ENCODE measurements around the gene DIS3L2. TPM values are rescaled to one million over a fixed set of nuclear protein-coding genes. Genes with fewer than 3 reads are reported as not detected.

Gene DIS3L2
- total RNA-seq, 4 donors from 2014 or later: 16.1 to 26.7 (median 22.0) TPM

- Histone ChIP-seq H3K27me3 (no peaks in the 10 kb centered on the region), H3K4me3 (no peak overlapping the region), H3K36me3 (peaks cover 0 to 4% (median 0%) of the 10 kb centered on the region in 4 donors), H3K9me3 (no peaks in the 10 kb centered on the region), H3K4me1 (no peaks in the 10 kb centered on the region), H3K27ac (replicated peaks in 1 of 4) (no peak overlapping the region)
- TF ChIP-seq EP300 (IDR thresholded peaks at IDR 0.05) (no peak), POLR2A (IDR thresholded peaks at IDR 0.05; ENCODE audit: low read depth) (no peak), POLR2AphosphoS5 (IDR thresholded peaks at IDR 0.05) (no peak), CTCF (IDR thresholded peaks at IDR 0.05) (no peak)
- DNase-seq (ENCODE audit: extremely low spot score): no peak
- WGBS: 91% methylated on average over 2 of the region's 2 CpGs
- intact Hi-C loops (cut with DNase I): no loop called here
Observed at GRCh38 chr2:231977430-231977829, 15.9 kb downstream of the DIS3L2 start.

- no peaks in the 10 kb centered on the region for H3K36me3 ChIP-seq
- no peak for TF ChIP-seq EP300 (IDR thresholded peaks at IDR 0.05)
- no peaks in the 10 kb centered on the region for H3K27me3 ChIP-seq
- WGBS: 100% methylated on average over 1 of the region's 1 CpG
- no peak for DNase-seq (ENCODE audit: extremely low spot score)
- H3K27ac ChIP-seq (replicated peaks in 1 of 4): no peak overlapping the region
- H3K9me3 ChIP-seq: no peaks in the 10 kb centered on the region
- peaks cover 9 to 22% (median 20%) of the 10 kb centered on the region in 4 donors for H3K4me1 ChIP-seq
- intact Hi-C loops (cut with DNase I): no loop called here
- no peak overlapping the region for H3K4me3 ChIP-seq
Observed at GRCh38 chr2:231984992-231985391, 23.5 kb downstream of the DIS3L2 start.

GRCh38 chr2:231985823-231986261 is 24.3 kb downstream of the DIS3L2 start:
- peaks cover 9 to 22% (median 20%) of the 10 kb centered on the region in 4 donors for H3K4me1 ChIP-seq
- no peaks in the 10 kb centered on the region for H3K27me3 ChIP-seq
- H3K27ac ChIP-seq (replicated peaks in 1 of 4): no peak overlapping the region
- TF ChIP-seq POLR2AphosphoS5 (IDR thresholded peaks at IDR 0.05) (no peak), POLR2A (IDR thresholded peaks at IDR 0.05; ENCODE audit: low read depth) (no peak), EP300 (IDR thresholded peaks at IDR 0.05) (no peak), CTCF (IDR thresholded peaks at IDR 0.05) (no peak)
- no peaks in the 10 kb centered on the region for H3K9me3 ChIP-seq
- H3K36me3 ChIP-seq: no peaks in the 10 kb centered on the region
- H3K4me3 ChIP-seq: no peak overlapping the region
- intact Hi-C loops (cut with DNase I): no loop called here
- no peak for DNase-seq (ENCODE audit: extremely low spot score)
- 82% methylated on average over 8 of the region's 8 CpGs for WGBS

- TF ChIP-seq POLR2A (IDR thresholded peaks at IDR 0.05; ENCODE audit: low read depth): no peak
- TF ChIP-seq CTCF (IDR thresholded peaks at IDR 0.05): no peak
- TF ChIP-seq EP300 (IDR thresholded peaks at IDR 0.05): no peak
- no peak for TF ChIP-seq POLR2AphosphoS5 (IDR thresholded peaks at IDR 0.05)
- DNase-seq (ENCODE audit: extremely low spot score): no peak
- H3K4me1 ChIP-seq: peaks cover 9 to 25% (median 20%) of the 10 kb centered on the region in 4 donors
- H3K4me3 ChIP-seq: no peak overlapping the region
- intact Hi-C loops (cut with DNase I): no loop called here
- H3K36me3 ChIP-seq: no peaks in the 10 kb centered on the region
- 64% methylated on average over 5 of the region's 5 CpGs for WGBS
- no peaks in the 10 kb centered on the region for H3K9me3 ChIP-seq
- H3K27ac ChIP-seq (replicated peaks in 1 of 4): no peak overlapping the region
- H3K27me3 ChIP-seq: no peaks in the 10 kb centered on the region
Observed at GRCh38 chr2:231987124-231987727, 25.7 kb downstream of the DIS3L2 start.

- Histone ChIP-seq H3K36me3 (no peaks in the 10 kb centered on the region), H3K9me3 (no peaks in the 10 kb centered on the region), H3K27me3 (no peaks in the 10 kb centered on the region), H3K4me3 (no peak overlapping the region), H3K4me1 (peaks cover 9 to 25% (median 20%) of the 10 kb centered on the region in 4 donors), H3K27ac (replicated peaks in 1 of 4) (no peak overlapping the region)
- no peak for DNase-seq (ENCODE audit: extremely low spot score)
- WGBS: 93% methylated on average over 8 of the region's 8 CpGs
- no peak for TF ChIP-seq CTCF (IDR thresholded peaks at IDR 0.05)
- no peak for TF ChIP-seq POLR2AphosphoS5 (IDR thresholded peaks at IDR 0.05)
- TF ChIP-seq EP300 (IDR thresholded peaks at IDR 0.05): no peak
- TF ChIP-seq POLR2A (IDR thresholded peaks at IDR 0.05; ENCODE audit: low read depth): no peak
- intact Hi-C loops (cut with DNase I): no loop called here
Observed at GRCh38 chr2:231988179-231988866, 26.8 kb downstream of the DIS3L2 start.

Data from esophagus muscularis mucosa (tissue), 4 donors.